CD14-positive monocyte (primary cell): ENCODE data around the gene PTPN14. TPM values are rescaled to one million over a fixed set of nuclear protein-coding genes. Genes with fewer than 3 reads are reported as not detected.

Experiments
- DNase-seq, 3 donors: peaks; one replicate each; pipeline ENCODE4 v3.0.0-alpha.2; 2011 to 2022
- H2AFZ ChIP-seq: 2 replicates; pipeline ENCODE4 v1.6.0; 2012; ENCODE audit warnings: mild to moderate bottlenecking, low read depth, low read length, inconsistent platforms; ENCODE audit not compliant: insufficient read depth, poor library complexity, severe bottlenecking
- H3K27ac ChIP-seq, 2 donors: 1 replicate in 1 of 2; 2 replicates in 1 of 2; pipeline ENCODE4 v1.5.1; 2012 to 2013; ENCODE audit warnings: low read length in 2 of 2, control low read depth in 1 of 2, inconsistent platforms in 1 of 2, low read depth in 1 of 2, mild to moderate bottlenecking in 1 of 2
- H3K27me3 ChIP-seq, 2 donors: one replicate each; pipeline versions ENCODE4 v1.6.0 to v1.6.1; 2011 to 2013; ENCODE audit warnings: low read length in 2 of 2; ENCODE audit not compliant: control insufficient read depth in 2 of 2, insufficient read depth in 2 of 2
- H3K36me3 ChIP-seq, 2 donors: replicated peaks in 1 of 2; 1 replicate in 1 of 2; 2 replicates in 1 of 2; pipeline versions ENCODE4 v1.5.1 to v1.6.1; 2012 to 2013; ENCODE audit warnings: low read length in 2 of 2, control low read depth in 1 of 2, inconsistent platforms in 1 of 2, mild to moderate bottlenecking in 1 of 2; ENCODE audit not compliant: insufficient read depth in 2 of 2, control insufficient read depth in 1 of 2
- H3K4me1 ChIP-seq, 2 donors: 1 replicate in 1 of 2; 2 replicates in 1 of 2; pipeline versions ENCODE4 v1.5.1 to v1.6.1; 2012 to 2013; ENCODE audit warnings: low read length in 2 of 2, control low read depth in 1 of 2, inconsistent platforms in 1 of 2, mild to moderate bottlenecking in 1 of 2, moderate library complexity in 1 of 2; ENCODE audit not compliant: insufficient read depth in 2 of 2, control insufficient read depth in 1 of 2
- H3K4me2 ChIP-seq: replicated peaks from 2 replicates; pipeline ENCODE3; 2012; ENCODE audit warnings: low read length, moderate library complexity, mild to moderate bottlenecking; ENCODE audit not compliant: poor library complexity, severe bottlenecking; ENCODE audit errors: extremely low read depth
- H3K4me3 ChIP-seq, 3 experiments: fragments of 200-600 bp in 1 of 3; sonication (generic) in 1 of 3; replicated peaks in 1 of 3; 1 replicate in 2 of 3; 2 replicates in 1 of 3; pipeline ENCODE4 v1.5.1; 2011 to 2013; ENCODE audit warnings: low read length in 3 of 3, mild to moderate bottlenecking in 3 of 3, control low read depth in 2 of 3, low read depth in 2 of 3, inconsistent platforms in 1 of 3, moderate library complexity in 1 of 3
- H3K79me2 ChIP-seq: 2 replicates; pipeline ENCODE4 v1.6.0; 2012; ENCODE audit warnings: mild to moderate bottlenecking, control low read depth, inconsistent platforms, low read length, moderate library complexity; ENCODE audit not compliant: insufficient read depth
- H3K9ac ChIP-seq: 2 replicates; pipeline ENCODE4 v1.6.0; 2017; ENCODE audit warnings: low read length, mild to moderate bottlenecking; ENCODE audit not compliant: insufficient read depth, poor library complexity, severe bottlenecking
- H3K9me3 ChIP-seq, 2 donors: replicated peaks in 1 of 2; 1 replicate in 1 of 2; 2 replicates in 1 of 2; pipeline versions ENCODE4 v1.5.1 to v1.6.1; 2012 to 2013; ENCODE audit warnings: low read length in 2 of 2, control low read depth in 1 of 2; ENCODE audit not compliant: control insufficient read depth in 1 of 2, insufficient read depth in 1 of 2
- H4K20me1 ChIP-seq: 2 replicates; pipeline ENCODE4 v1.6.0; 2012; ENCODE audit warnings: mild to moderate bottlenecking, low read length, control low read depth, moderate library complexity; ENCODE audit not compliant: insufficient read depth
- H3K27ac Mint-ChIP-seq, 7 donors: one replicate each; pipeline ENCODE4 v1.8.0; 2020; ENCODE audit warnings: mild to moderate bottlenecking in 7 of 7, mixed read lengths in 7 of 7, moderate library complexity in 6 of 7, inconsistent platforms in 2 of 7
- H3K27me3 Mint-ChIP-seq, 3 donors: one replicate each; pipeline ENCODE4 v1.8.0; 2021 to 2022; ENCODE audit warnings: low read depth in 3 of 3, mild to moderate bottlenecking in 3 of 3, mixed read lengths in 3 of 3, moderate library complexity in 3 of 3, inconsistent platforms in 1 of 3
- H3K36me3 Mint-ChIP-seq, 2 donors: one replicate each; pipeline ENCODE4 v1.8.0; 2020; ENCODE audit warnings: mixed read lengths in 2 of 2, inconsistent platforms in 1 of 2, mild to moderate bottlenecking in 1 of 2
- H3K4me1 Mint-ChIP-seq: one replicate; pipeline ENCODE4 v1.8.0; 2020; ENCODE audit warnings: mild to moderate bottlenecking, mixed read lengths
- H3K4me3 Mint-ChIP-seq, 2 donors: one replicate each; pipeline ENCODE4 v1.8.0; 2020; ENCODE audit warnings: mild to moderate bottlenecking in 2 of 2, mixed read lengths in 2 of 2, moderate library complexity in 1 of 2
- H3K9me3 Mint-ChIP-seq, 7 donors: one replicate each; pipeline ENCODE4 v1.8.0; 2020 to 2022; ENCODE audit warnings: mixed read lengths in 7 of 7, mild to moderate bottlenecking in 6 of 7, moderate library complexity in 6 of 7, inconsistent platforms in 2 of 7
- WGBS: methylation state at CpG from one replicate; pipeline ENCODE4 v1.1.5; 2013; ENCODE audit warnings: missing lambda C conversion rate; ENCODE audit not compliant: insufficient coverage; 5-methylcytosine and 5-hydroxymethylcytosine counted together
- intact Hi-C, 2 donors: fragments of 100-400 bp; cut with micrococcal nuclease; formaldehyde crosslinking; loops; one replicate each; pipeline versions ENCODE4 v1.15.0 to v1.15.1; 2023
- polyA plus RNA-seq, 3 donors: library from polyadenylated mRNA; depleted of rRNA in 1 of 3; unstranded in 2 of 3; stranded (reverse) in 1 of 3; fragments of 300-500 nt in 2 of 3; fragments of >200 nt in 1 of 3; fragmentation: Illumina TruSeq in 2 of 3; gene quantifications; 1 replicate in 2 of 3; 2 replicates in 1 of 3; pipeline ENCODE4 v1.2.3, GENCODE V29; 2012 to 2021
- TF ChIP-seq, protein P1 (sequence below): fragments of 200-600 bp; IDR thresholded peaks from one replicate; pipeline ENCODE4 v1.8.0; 2022; ENCODE audit warnings: antibody characterized with exemption, mild to moderate bottlenecking

PTPN14 gene
- polyA plus RNA-seq, 3 donors: 0.01 TPM; not detected in 1

DNA sequence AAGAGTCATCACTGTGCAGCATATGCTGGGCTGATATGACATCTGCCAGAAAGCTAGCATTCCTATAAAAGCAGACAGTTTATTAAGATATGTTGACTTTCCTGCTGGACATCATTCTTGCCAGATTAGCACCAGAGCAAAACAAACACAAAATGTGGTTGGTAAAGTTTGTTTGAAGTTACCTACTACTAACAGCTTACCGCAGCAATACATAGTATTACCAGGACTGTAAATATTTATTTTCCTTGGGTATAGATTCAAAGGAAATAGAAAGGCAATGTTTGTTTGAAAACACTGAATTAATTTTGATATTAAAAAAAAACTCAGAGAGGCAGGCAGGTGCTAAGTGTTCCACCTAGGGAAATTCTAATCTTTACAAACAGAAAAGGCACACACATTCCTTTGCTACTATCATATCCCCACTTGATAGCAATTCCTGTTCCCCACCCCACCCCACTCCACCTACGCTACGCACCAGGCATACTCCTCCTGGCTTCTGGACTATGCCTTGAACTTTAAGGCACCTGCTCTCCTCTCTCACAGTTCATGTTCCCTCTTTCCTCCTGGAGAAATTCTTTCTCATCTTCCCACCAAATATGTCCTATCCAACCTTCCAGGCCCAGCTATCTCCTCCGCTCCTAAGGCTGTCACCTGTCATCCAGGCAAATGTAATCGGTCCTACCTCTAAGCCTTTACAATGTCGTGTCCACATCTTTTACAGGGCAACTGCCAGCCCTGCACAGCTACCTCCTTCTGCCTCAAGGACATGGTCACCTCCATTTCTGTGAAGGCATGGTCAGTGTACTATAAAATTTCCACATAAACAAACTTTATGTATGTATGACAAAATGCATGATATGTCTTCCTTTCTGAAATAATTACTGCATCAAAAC, 34.7 kb downstream of the PTPN14 start:
- H3K4me3 ChIP-seq: no peak overlapping the region
- no peak overlapping the region for H2AFZ ChIP-seq
- no peaks in the 10 kb centered on the region for H3K79me2 ChIP-seq
- WGBS: 100% methylated on average over 3 of the region's 6 CpGs
- H3K9me3 ChIP-seq: no peaks in the 10 kb centered on the region
- no peaks in the 10 kb centered on the region for H3K36me3 Mint-ChIP-seq
- no peaks in the 10 kb centered on the region for H4K20me1 ChIP-seq
- no peaks in the 10 kb centered on the region for H3K9me3 Mint-ChIP-seq
- no peak overlapping the region for H3K9ac ChIP-seq
- H3K36me3 ChIP-seq: no peaks in the 10 kb centered on the region
- H3K4me1 Mint-ChIP-seq: peaks cover 14% of the 10 kb centered on the region
- no peaks in the 10 kb centered on the region for H3K27me3 ChIP-seq
- H3K27me3 Mint-ChIP-seq: peaks cover 0 to 7% (median 7%) of the 10 kb centered on the region in 3 donors
- no peak overlapping the region for H3K27ac Mint-ChIP-seq
- no peak overlapping the region for H3K4me3 Mint-ChIP-seq
- peaks cover 9% of the 10 kb centered on the region in 2 donors for H3K4me1 ChIP-seq
- DNase-seq: no peak
- H3K4me2 ChIP-seq: no peak overlapping the region
- intact Hi-C loops: no loop called here
- no peak overlapping the region for H3K27ac ChIP-seq
- TF ChIP-seq, protein P1, sequence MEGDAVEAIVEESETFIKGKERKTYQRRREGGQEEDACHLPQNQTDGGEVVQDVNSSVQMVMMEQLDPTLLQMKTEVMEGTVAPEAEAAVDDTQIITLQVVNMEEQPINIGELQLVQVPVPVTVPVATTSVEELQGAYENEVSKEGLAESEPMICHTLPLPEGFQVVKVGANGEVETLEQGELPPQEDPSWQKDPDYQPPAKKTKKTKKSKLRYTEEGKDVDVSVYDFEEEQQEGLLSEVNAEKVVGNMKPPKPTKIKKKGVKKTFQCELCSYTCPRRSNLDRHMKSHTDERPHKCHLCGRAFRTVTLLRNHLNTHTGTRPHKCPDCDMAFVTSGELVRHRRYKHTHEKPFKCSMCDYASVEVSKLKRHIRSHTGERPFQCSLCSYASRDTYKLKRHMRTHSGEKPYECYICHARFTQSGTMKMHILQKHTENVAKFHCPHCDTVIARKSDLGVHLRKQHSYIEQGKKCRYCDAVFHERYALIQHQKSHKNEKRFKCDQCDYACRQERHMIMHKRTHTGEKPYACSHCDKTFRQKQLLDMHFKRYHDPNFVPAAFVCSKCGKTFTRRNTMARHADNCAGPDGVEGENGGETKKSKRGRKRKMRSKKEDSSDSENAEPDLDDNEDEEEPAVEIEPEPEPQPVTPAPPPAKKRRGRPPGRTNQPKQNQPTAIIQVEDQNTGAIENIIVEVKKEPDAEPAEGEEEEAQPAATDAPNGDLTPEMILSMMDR: no peak

DNA sequence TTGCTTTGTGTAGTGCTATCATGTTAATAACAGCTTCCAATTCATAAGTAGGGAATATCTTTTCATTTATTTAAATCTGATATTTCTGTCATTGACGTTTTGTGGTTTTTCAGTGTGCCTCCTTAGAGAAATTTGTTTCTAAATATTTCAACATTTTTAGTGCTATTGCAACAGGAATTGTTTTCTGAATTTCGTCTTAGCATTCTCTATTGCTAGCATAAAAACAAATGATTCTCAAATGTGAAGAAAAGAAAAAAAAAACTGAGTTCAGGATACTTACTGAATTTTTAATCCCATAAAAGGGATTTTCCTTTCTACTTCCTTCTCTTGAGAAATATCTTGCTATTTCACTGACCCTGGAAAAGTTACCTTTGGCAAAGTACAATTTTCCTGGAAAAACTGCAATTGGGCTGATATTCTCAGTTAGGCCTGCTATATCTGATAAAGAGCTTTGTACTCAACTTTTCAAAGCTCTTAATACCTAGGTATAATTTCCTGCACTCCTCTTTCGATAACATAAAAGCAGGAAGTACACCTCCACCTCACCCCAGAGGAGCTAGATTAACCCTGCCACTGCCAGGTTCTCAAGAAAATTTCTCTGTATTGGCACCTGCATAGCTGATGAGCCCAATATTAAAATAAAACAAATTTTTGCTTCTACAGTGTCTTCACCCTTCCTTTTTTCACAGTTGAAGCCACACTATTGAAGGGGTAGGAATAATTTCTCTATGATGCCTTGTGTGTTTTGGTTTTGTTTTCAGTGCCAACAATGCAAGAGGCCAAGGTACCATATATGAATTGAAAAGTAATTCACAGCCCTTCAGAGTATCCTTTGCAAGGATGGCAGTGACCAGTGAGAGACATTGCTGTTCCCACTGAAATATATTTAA, 35.6 kb downstream of the PTPN14 start:
- no peak for DNase-seq
- TF ChIP-seq, protein P1: no peak
- WGBS: 0% methylated on average over 1 of the region's 3 CpGs
- no peak overlapping the region for H3K4me3 ChIP-seq
- H3K27me3 ChIP-seq: no peaks in the 10 kb centered on the region
- no peak overlapping the region for H3K4me3 Mint-ChIP-seq
- H3K4me1 ChIP-seq: peaks cover 9% of the 10 kb centered on the region in 2 donors
- peaks cover under 1 to 7% (median 7%) of the 10 kb centered on the region in 3 donors for H3K27me3 Mint-ChIP-seq
- H3K9me3 Mint-ChIP-seq: peaks cover 0 to 1% (median 0%) of the 10 kb centered on the region in 7 donors
- no peak overlapping the region for H2AFZ ChIP-seq
- no peaks in the 10 kb centered on the region for H3K36me3 Mint-ChIP-seq
- H4K20me1 ChIP-seq: no peaks in the 10 kb centered on the region
- no peaks in the 10 kb centered on the region for H3K9me3 ChIP-seq
- H3K27ac ChIP-seq: no peak overlapping the region
- no peak overlapping the region for H3K9ac ChIP-seq
- intact Hi-C loops: no loop called here
- H3K36me3 ChIP-seq: no peaks in the 10 kb centered on the region
- no peak overlapping the region for H3K4me2 ChIP-seq
- peaks cover 14% of the 10 kb centered on the region for H3K4me1 Mint-ChIP-seq
- no peaks in the 10 kb centered on the region for H3K79me2 ChIP-seq
- no peak overlapping the region for H3K27ac Mint-ChIP-seq
